Stomach smooth muscle (tissue), 2 donors: ENCODE results near the gene FBXO4.

Source experiments
- H3K27ac ChIP-seq: one replicate; pipeline ENCODE4 v1.7.0; 2013; ENCODE audit warnings: mild to moderate bottlenecking, low read length, inconsistent platforms
- H3K27me3 ChIP-seq, 2 donors: one replicate each; pipeline ENCODE4 v1.7.0; 2013; ENCODE audit warnings: low read length in 2 of 2; ENCODE audit not compliant: insufficient read depth in 2 of 2, control insufficient read depth in 1 of 2
- H3K36me3 ChIP-seq, 2 donors: one replicate each; pipeline ENCODE4 v1.7.0; 2013; ENCODE audit warnings: low read length in 2 of 2; ENCODE audit not compliant: control insufficient read depth in 2 of 2, insufficient read depth in 2 of 2
- H3K4me1 ChIP-seq: one replicate; pipeline ENCODE4 v1.7.0; 2013; ENCODE audit warnings: low read length; ENCODE audit not compliant: control insufficient read depth, insufficient read depth
- H3K4me3 ChIP-seq, 2 donors: one replicate each; pipeline ENCODE4 v1.7.0; 2013; ENCODE audit warnings: low read length in 2 of 2
- H3K9ac ChIP-seq, 2 donors: one replicate each; pipeline ENCODE4 v1.7.0; 2013; ENCODE audit warnings: low read length in 2 of 2, mild to moderate bottlenecking in 1 of 2
- H3K9me3 ChIP-seq, 2 donors: one replicate each; pipeline ENCODE4 v1.7.0; 2013; ENCODE audit warnings: low read length in 2 of 2; ENCODE audit not compliant: control insufficient read depth in 2 of 2
- donor health status: healthy.
- donor health status: Pancreatic carcinoma.

Gene FBXO4

GRCh38 chr5:41924872-41925554 is at the start of gene FBXO4:
FBXO4 (plus strand) TSS chr5:41925281; CDS start chr5:41925310, 29 bp downstream.
- Histone ChIP-seq H3K4me1 (no peaks in the 10 kb centered on the region), H3K27ac (peak within 1 kb of the TSS; percentile 84), H3K27me3 (no peaks in the 10 kb centered on the region), H3K4me3 (peak within 1 kb of the TSS; percentile 79 to 95), H3K9ac (peak within 1 kb of the TSS; percentile 89 to 98), H3K9me3 (no peaks in the 10 kb centered on the region), H3K36me3 (peaks cover under 1 to 7% of the 10 kb centered on the region in 2 donors)

- no peaks in the 10 kb centered on the region for H3K36me3 ChIP-seq
- H3K9me3 ChIP-seq: no peaks in the 10 kb centered on the region
- no peak overlapping the region for H3K4me3 ChIP-seq
- H3K4me1 ChIP-seq: no peaks in the 10 kb centered on the region
- H3K9ac ChIP-seq: no peak overlapping the region
- no peaks in the 10 kb centered on the region for H3K27me3 ChIP-seq
- no peak overlapping the region for H3K27ac ChIP-seq
These were observed 48.4 kb upstream of the FBXO4 start for GRCh38 chr5:41876678-41877077.

GRCh38 chr5:41877408-41877807 is 47.7 kb upstream of the FBXO4 start:
- H3K9ac ChIP-seq: no peak overlapping the region
- H3K27ac ChIP-seq: no peak overlapping the region
- H3K27me3 ChIP-seq: no peaks in the 10 kb centered on the region
- no peaks in the 10 kb centered on the region for H3K4me1 ChIP-seq
- H3K4me3 ChIP-seq: no peak overlapping the region
- H3K36me3 ChIP-seq: no peaks in the 10 kb centered on the region
- no peaks in the 10 kb centered on the region for H3K9me3 ChIP-seq

GRCh38 chr5:41878173-41878572 is 46.9 kb upstream of the FBXO4 start:
- H3K36me3 ChIP-seq: no peaks in the 10 kb centered on the region
- no peaks in the 10 kb centered on the region for H3K4me1 ChIP-seq
- no peak overlapping the region for H3K27ac ChIP-seq
- no peak overlapping the region for H3K4me3 ChIP-seq
- no peaks in the 10 kb centered on the region for H3K27me3 ChIP-seq
- no peaks in the 10 kb centered on the region for H3K9me3 ChIP-seq
- H3K9ac ChIP-seq: no peak overlapping the region

- Histone ChIP-seq H3K4me3 (no peak overlapping the region), H3K9me3 (no peaks in the 10 kb centered on the region)
These were observed 46.2 kb upstream of the FBXO4 start for GRCh38 chr5:41878643-41879478.

GRCh38 chr5:41882765-41883164 is 42.3 kb upstream of the FBXO4 start:
- H3K27ac ChIP-seq: no peak overlapping the region
- H3K4me1 ChIP-seq: no peaks in the 10 kb centered on the region
- H3K36me3 ChIP-seq: no peaks in the 10 kb centered on the region
- H3K9ac ChIP-seq: no peak overlapping the region
- H3K4me3 ChIP-seq: no peak overlapping the region
- H3K9me3 ChIP-seq: no peaks in the 10 kb centered on the region
- H3K27me3 ChIP-seq: no peaks in the 10 kb centered on the region

More at GRCh38 chr5:41878643-41879478, 46.2 kb upstream of the FBXO4 start:
- Histone ChIP-seq H3K27me3 (no peaks in the 10 kb centered on the region), H3K27ac (no peak overlapping the region), H3K36me3 (no peaks in the 10 kb centered on the region), H3K4me1 (no peaks in the 10 kb centered on the region), H3K9ac (no peak overlapping the region)

GRCh38 chr5:41883243-41883642 is 41.8 kb upstream of the FBXO4 start:
- Histone ChIP-seq H3K9me3 (no peaks in the 10 kb centered on the region), H3K27ac (no peak overlapping the region), H3K4me1 (no peaks in the 10 kb centered on the region), H3K27me3 (no peaks in the 10 kb centered on the region), H3K4me3 (no peak overlapping the region), H3K9ac (no peak overlapping the region), H3K36me3 (no peaks in the 10 kb centered on the region)

- H3K4me1 ChIP-seq: no peaks in the 10 kb centered on the region
- no peaks in the 10 kb centered on the region for H3K27me3 ChIP-seq
- no peak overlapping the region for H3K27ac ChIP-seq
- no peaks in the 10 kb centered on the region for H3K36me3 ChIP-seq
- H3K9ac ChIP-seq: no peak overlapping the region
- no peaks in the 10 kb centered on the region for H3K9me3 ChIP-seq
- H3K4me3 ChIP-seq: no peak overlapping the region
These were observed 41.1 kb upstream of the FBXO4 start for GRCh38 chr5:41883936-41884335.

GRCh38 chr5:41885286-41885685 is 39.8 kb upstream of the FBXO4 start:
- no peaks in the 10 kb centered on the region for H3K9me3 ChIP-seq
- H3K27ac ChIP-seq: no peak overlapping the region
- H3K36me3 ChIP-seq: no peaks in the 10 kb centered on the region
- no peak overlapping the region for H3K9ac ChIP-seq
- H3K27me3 ChIP-seq: no peaks in the 10 kb centered on the region
- no peaks in the 10 kb centered on the region for H3K4me1 ChIP-seq
- no peak overlapping the region for H3K4me3 ChIP-seq

GRCh38 chr5:41891066-41891707 is 33.9 kb upstream of the FBXO4 start:
- Histone ChIP-seq H3K4me3 (no peak overlapping the region), H3K27me3 (peaks cover 3 to 4% of the 10 kb centered on the region in 2 donors), H3K9ac (no peak overlapping the region), H3K36me3 (no peaks in the 10 kb centered on the region), H3K4me1 (no peaks in the 10 kb centered on the region), H3K27ac (no peak overlapping the region), H3K9me3 (no peaks in the 10 kb centered on the region)
